Measurements from ENCODE around the gene DYNLT4.
A peak's percentile ranks its signal among the peaks of the same experiment; 100 is the strongest.

The DYNLT4 gene

DNA sequence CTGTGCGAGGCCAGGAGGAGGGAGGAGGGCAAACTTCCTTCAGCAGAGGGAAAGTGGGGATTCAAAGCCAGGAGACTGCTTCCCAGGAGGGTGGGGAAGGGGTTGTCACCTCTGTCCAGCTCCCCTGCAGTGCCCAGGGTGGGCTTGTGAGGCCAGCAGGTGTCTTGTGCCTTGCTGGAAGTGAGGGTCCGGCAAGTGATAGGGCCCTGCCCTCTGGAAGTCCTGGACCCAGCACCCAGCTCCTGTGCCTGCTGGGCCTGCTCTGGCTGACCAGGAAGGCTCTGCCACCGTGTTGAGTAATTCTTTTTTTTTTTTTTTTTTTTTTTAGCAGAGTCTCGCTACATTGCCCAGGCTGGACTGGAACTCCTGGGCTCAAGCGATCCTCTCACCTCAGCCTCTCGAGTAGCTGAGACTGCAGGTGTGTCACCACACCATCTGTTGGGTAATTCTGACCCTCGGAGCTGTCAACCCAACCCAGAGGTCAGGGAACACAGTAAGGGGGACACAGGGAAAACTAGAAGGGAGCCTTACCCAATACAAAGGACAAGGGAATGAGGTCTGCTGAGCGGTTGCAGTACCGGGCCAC lies 20.2 kb downstream of the DYNLT4 start:
- no peak for ATAC-seq
- TF ChIP-seq ZNF565 (CRISPR knock-in tag; conservative IDR thresholded peaks at IDR 0.05; ENCODE audit: low read depth) (no peak), ISL1 (CRISPR knock-in tag; IDR thresholded peaks at IDR 0.05) (no peak), TOX (CRISPR knock-in tag; IDR thresholded peaks at IDR 0.05; ENCODE audit: borderline replicate concordance) (no peak)

DNA sequence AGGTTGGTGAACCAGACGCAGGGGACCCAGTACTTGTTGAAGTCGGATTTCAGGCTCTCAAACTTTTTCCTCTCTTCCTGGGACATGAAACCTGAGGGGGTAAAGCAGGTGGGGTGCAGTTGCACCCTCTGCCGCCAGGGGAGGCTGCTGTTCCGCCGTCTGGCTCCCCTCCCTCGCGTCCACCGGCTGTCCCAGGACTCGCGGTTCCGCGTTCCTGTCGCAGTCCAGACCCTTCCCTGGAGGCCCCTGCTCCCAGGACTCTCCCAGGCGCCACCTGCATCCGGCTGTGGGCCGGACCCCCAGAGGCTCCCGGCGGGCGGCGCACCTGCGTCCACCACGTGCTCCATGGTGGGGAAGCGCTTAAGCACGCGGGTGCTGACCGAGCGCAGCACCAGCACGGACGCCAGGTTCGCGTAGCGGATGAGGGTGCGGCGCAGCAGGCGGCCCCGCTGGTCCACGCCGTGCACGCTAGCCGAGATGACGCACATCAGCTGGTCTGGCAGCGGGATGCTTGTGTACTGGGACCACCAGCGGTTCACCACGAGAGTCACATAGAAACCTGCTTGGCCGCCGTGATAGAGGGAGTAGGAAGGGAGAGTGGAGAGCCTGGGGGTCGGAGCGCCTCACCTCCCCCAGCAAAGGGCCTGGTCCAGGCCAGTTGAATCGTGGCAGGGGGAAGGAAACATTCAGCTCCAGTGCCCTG lies 20.9 kb downstream of the DYNLT4 start:
- no peak for TF ChIP-seq ZNF8 (CRISPR knock-in tag; IDR thresholded peaks at IDR 0.05)
- TF ChIP-seq, protein P1, sequence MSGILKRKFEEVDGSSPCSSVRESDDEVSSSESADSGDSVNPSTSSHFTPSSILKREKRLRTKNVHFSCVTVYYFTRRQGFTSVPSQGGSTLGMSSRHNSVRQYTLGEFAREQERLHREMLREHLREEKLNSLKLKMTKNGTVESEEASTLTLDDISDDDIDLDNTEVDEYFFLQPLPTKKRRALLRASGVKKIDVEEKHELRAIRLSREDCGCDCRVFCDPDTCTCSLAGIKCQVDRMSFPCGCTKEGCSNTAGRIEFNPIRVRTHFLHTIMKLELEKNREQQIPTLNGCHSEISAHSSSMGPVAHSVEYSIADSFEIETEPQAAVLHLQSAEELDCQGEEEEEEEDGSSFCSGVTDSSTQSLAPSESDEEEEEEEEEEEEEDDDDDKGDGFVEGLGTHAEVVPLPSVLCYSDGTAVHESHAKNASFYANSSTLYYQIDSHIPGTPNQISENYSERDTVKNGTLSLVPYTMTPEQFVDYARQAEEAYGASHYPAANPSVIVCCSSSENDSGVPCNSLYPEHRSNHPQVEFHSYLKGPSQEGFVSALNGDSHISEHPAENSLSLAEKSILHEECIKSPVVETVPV (CRISPR knock-in tag; IDR thresholded peaks at IDR 0.05) = no peak
- TF ChIP-seq OSR1 (CRISPR knock-in tag; IDR thresholded peaks at IDR 0.05) = no peak
- TF ChIP-seq, protein P2, sequence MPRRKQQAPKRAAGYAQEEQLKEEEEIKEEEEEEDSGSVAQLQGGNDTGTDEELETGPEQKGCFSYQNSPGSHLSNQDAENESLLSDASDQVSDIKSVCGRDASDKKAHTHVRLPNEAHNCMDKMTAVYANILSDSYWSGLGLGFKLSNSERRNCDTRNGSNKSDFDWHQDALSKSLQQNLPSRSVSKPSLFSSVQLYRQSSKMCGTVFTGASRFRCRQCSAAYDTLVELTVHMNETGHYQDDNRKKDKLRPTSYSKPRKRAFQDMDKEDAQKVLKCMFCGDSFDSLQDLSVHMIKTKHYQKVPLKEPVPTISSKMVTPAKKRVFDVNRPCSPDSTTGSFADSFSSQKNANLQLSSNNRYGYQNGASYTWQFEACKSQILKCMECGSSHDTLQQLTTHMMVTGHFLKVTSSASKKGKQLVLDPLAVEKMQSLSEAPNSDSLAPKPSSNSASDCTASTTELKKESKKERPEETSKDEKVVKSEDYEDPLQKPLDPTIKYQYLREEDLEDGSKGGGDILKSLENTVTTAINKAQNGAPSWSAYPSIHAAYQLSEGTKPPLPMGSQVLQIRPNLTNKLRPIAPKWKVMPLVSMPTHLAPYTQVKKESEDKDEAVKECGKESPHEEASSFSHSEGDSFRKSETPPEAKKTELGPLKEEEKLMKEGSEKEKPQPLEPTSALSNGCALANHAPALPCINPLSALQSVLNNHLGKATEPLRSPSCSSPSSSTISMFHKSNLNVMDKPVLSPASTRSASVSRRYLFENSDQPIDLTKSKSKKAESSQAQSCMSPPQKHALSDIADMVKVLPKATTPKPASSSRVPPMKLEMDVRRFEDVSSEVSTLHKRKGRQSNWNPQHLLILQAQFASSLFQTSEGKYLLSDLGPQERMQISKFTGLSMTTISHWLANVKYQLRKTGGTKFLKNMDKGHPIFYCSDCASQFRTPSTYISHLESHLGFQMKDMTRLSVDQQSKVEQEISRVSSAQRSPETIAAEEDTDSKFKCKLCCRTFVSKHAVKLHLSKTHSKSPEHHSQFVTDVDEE (CRISPR knock-in tag; IDR thresholded peaks at IDR 0.05) = no peak
- no peak for TF ChIP-seq ZFP30 (CRISPR knock-in tag; IDR thresholded peaks at IDR 0.05)
- no peak for TF ChIP-seq SNAI2 (CRISPR knock-in tag; IDR thresholded peaks at IDR 0.05)
- TF ChIP-seq, protein P3, sequence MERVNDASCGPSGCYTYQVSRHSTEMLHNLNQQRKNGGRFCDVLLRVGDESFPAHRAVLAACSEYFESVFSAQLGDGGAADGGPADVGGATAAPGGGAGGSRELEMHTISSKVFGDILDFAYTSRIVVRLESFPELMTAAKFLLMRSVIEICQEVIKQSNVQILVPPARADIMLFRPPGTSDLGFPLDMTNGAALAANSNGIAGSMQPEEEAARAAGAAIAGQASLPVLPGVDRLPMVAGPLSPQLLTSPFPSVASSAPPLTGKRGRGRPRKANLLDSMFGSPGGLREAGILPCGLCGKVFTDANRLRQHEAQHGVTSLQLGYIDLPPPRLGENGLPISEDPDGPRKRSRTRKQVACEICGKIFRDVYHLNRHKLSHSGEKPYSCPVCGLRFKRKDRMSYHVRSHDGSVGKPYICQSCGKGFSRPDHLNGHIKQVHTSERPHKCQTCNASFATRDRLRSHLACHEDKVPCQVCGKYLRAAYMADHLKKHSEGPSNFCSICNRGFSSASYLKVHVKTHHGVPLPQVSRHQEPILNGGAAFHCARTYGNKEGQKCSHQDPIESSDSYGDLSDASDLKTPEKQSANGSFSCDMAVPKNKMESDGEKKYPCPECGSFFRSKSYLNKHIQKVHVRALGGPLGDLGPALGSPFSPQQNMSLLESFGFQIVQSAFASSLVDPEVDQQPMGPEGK (CRISPR knock-in tag; IDR thresholded peaks at IDR 0.05; ENCODE audit: borderline replicate concordance) = no peak
- TF ChIP-seq ISL1 (CRISPR knock-in tag; IDR thresholded peaks at IDR 0.05) = no peak
- no peak for TF ChIP-seq RARB (CRISPR knock-in tag; IDR thresholded peaks at IDR 0.05)
- ATAC-seq = peak; percentile 62

DNA sequence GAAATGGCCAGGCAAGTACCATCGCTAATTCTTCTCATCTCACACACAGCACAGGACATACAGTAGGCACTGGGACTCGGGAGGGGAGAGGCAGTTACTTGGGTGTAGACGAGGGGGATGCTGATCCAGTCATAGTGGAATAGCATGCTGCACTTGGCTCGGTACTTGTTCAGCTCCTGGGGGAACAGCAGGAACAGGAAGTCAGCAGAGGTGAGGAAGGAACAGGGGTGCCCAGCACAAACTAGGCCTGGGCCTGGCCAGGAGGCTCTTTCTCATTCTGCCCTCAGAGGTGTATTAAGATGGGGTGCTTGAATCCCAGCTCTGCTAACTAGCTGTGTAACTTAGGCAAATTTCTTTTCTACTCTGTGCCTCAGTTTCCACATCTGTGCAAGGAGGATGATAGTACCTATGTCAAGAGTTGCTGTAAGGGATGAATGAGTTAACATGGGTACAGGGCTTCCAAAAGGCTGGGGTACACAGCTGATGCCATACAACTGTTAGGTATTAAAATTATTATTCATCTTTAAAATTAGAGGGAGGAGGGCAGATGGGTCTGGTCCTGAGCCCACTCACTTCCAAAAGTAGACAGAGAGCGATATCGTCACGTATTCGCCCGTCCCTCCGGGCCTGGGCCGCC lies 21.5 kb downstream of the DYNLT4 start:
- no peak for ATAC-seq
- TF ChIP-seq TOX (CRISPR knock-in tag; IDR thresholded peaks at IDR 0.05; ENCODE audit: borderline replicate concordance) = no peak
- TF ChIP-seq ZFP3 (CRISPR knock-in tag; IDR thresholded peaks at IDR 0.05) = no peak
- TF ChIP-seq BACH2 (CRISPR knock-in tag; IDR thresholded peaks at IDR 0.05; ENCODE audit: borderline replicate concordance) = no peak
- TF ChIP-seq, protein P2 (CRISPR knock-in tag; IDR thresholded peaks at IDR 0.05) = no peak
- TF ChIP-seq SNAI2 (CRISPR knock-in tag; IDR thresholded peaks at IDR 0.05) = no peak
- TF ChIP-seq PPARA (CRISPR knock-in tag; IDR thresholded peaks at IDR 0.05; ENCODE audit: borderline replicate concordance) = no peak
- TF ChIP-seq, protein P3 (CRISPR knock-in tag; IDR thresholded peaks at IDR 0.05; ENCODE audit: borderline replicate concordance) = no peak
- TF ChIP-seq GLIS3 (CRISPR knock-in tag; IDR thresholded peaks at IDR 0.05) = no peak

Data from SK-N-SH treated with all-trans-retinoic acid at 6 μM for 48 hours (cell line).